ENCODE measurements around the gene SFI1.

The SFI1 gene

DNA sequence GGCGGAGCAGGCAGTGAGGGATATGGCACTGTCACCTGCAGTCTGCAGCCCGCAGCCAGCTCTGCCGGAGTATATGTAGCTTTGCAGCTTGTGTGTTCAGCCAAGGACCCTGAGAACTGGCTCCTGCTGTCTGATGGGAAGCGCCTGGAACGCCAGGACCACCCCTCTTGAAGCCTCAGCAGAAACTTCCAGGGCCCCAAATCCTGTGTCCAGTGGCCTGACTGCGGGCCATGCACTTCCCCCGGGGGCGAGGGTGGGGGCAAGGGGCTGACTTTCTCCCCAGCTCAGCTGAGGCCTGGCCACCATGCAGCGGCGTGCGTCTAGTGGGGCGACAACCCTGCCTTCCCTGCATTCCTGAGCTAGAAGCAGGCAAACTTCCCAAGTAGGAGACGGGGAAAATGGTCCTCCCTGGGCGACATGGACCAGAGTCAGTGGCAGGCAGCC is 133.4 kb downstream of the SFI1 start:
- peaks cover 29% of the 10 kb centered on the region for H3K4me1 ChIP-seq (ENCODE audit: insufficient read depth, low read length)
- H3K36me3 ChIP-seq (ENCODE audit: insufficient read depth, low read length): no peaks in the 10 kb centered on the region; the same call in 1 of the 2 replicates
- H3K4me3 ChIP-seq (ENCODE audit: low read length): peak overlapping the region; percentile 92
- 54% methylated on average over 14 of the region's 14 CpGs for WGBS
- H3K27ac ChIP-seq (ENCODE audit: low read depth, low read length): peak overlapping the region; percentile 55
- H3K9ac ChIP-seq (ENCODE audit: low read depth, low read length): peak overlapping the region; percentile 86
- no peaks in the 10 kb centered on the region for H3K27me3 ChIP-seq (ENCODE audit: insufficient read depth, low read length)
- no peaks in the 10 kb centered on the region for H3K9me3 ChIP-seq (ENCODE audit: insufficient read depth, low read depth, low read length)

DNA sequence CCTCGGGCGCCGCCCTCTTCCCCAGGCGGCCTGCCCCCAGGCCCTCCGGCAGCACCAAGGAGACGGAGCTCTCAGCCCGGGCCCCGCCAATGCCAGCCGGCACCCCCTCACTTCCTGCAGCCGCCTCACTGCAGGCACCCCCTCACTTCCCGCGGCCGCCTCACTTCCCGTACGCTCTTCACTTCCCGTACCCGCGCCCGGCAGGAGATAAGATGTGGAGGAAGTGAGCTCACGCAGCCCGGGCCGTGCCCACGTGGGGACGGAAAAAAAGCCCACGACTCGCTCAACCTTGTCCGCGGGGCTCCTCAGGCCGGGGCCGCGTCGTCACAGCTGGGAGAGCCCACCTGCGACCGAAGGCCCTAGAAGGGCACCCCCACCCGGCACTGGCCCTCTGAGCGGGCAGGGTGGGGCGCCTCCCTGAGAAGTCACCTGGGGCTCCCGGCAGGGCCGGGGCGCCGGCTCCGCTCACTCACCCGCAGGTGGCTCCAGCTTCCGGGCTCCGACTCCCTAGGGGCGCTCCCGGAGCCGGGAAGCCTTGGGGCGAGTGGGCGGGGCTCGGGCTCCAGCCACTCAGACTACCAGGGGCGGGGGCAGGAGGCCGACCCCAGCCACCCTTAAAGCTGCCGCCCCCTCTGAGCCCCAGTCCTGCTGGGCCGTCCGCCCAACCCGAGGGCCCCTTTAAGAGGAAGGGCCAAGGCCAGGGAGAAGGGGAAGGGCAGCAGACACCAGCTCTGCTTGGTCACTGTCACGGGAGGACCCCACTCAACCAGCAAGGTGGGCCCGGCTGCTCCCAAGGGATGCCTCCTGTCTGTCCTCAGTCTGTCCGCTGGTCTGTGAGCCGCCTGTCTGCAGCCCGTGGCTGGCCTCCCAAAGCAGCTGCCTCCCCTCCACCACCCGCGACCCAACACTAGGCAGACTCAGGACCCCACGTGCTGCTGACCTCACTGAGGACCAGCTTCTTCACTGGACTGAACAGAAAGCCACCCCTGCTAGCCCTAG is 134.3 kb downstream of the SFI1 start:
- no peaks in the 10 kb centered on the region for H3K27me3 ChIP-seq (ENCODE audit: insufficient read depth, low read length)
- peak overlapping the region; percentile 77 for H3K27ac ChIP-seq (ENCODE audit: low read depth, low read length)
- WGBS: 2% methylated on average over 60 of the region's 65 CpGs
- H3K36me3 ChIP-seq (ENCODE audit: insufficient read depth, low read length): no peaks in the 10 kb centered on the region; the same call in 1 of the 2 replicates
- no peaks in the 10 kb centered on the region for H3K9me3 ChIP-seq (ENCODE audit: insufficient read depth, low read depth, low read length)
- H3K9ac ChIP-seq (ENCODE audit: low read depth, low read length): peak overlapping the region; percentile 86
- H3K4me3 ChIP-seq (ENCODE audit: low read length): peak overlapping the region; percentile 92
- H3K4me1 ChIP-seq (ENCODE audit: insufficient read depth, low read length): peaks cover 20% of the 10 kb centered on the region

- Histone ChIP-seq H3K27ac (ENCODE audit: low read depth, low read length) (no peak overlapping the region), H3K4me1 (ENCODE audit: insufficient read depth, low read length) (peaks cover 12% of the 10 kb centered on the region), H3K4me3 (ENCODE audit: low read length) (peak overlapping the region; percentile 92), H3K27me3 (ENCODE audit: insufficient read depth, low read length) (no peaks in the 10 kb centered on the region), H3K9ac (ENCODE audit: low read depth, low read length) (peak overlapping the region; percentile 86), H3K36me3 (ENCODE audit: insufficient read depth, low read length) (no peaks in the 10 kb centered on the region; the same call in 1 of the 2 replicates), H3K9me3 (ENCODE audit: insufficient read depth, low read depth, low read length) (no peaks in the 10 kb centered on the region)
- WGBS: 77% methylated on average over 9 of the region's 9 CpGs
These were observed 135.1 kb downstream of the SFI1 start for GRCh38 chr22:31631436-31631835.

- WGBS: 90% methylated on average over 13 of the region's 13 CpGs
- no peak overlapping the region for H3K9ac ChIP-seq (ENCODE audit: low read depth, low read length)
- H3K27ac ChIP-seq (ENCODE audit: low read depth, low read length): no peak overlapping the region
- H3K4me3 ChIP-seq (ENCODE audit: low read length): no peak overlapping the region
- H3K9me3 ChIP-seq (ENCODE audit: insufficient read depth, low read depth, low read length): no peaks in the 10 kb centered on the region
- H3K36me3 ChIP-seq (ENCODE audit: insufficient read depth, low read length): no peaks in the 10 kb centered on the region
- no peaks in the 10 kb centered on the region for H3K27me3 ChIP-seq (ENCODE audit: insufficient read depth, low read length)
- H3K4me1 ChIP-seq (ENCODE audit: insufficient read depth, low read length): peaks cover 6% of the 10 kb centered on the region
These were observed 139.4 kb downstream of the SFI1 start for GRCh38 chr22:31635638-31636306.

DNA sequence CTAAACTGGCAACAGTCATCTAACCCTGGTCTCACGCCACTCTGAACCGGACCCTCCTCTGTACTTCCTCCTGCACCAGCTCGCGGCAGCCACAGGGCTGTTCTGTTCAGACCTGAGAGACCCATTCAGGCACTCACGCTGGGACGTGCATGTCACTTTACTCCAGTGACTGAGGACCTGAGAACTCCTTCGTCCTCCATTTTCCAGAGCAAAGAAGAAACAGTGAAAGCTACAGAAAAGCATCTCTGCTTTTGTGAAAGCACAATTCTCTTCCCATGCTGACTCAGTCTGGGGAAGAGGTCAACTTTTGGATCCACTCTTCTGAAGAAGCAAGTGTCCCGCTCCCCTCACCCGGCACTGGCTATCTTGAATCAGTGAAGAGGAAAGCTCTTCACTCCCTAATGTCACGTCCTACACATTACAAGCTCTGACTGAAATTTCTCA is 141.1 kb downstream of the SFI1 start:
- whole genome bisulfite sequencing: 90% methylated on average over 10 of the region's 10 CpGs
- Histone ChIP-seq H3K4me3 (ENCODE audit: low read length) (no peak overlapping the region), H3K36me3 (ENCODE audit: insufficient read depth, low read length) (0 out of 2 replicates have a peak, but pooled peaks cover 4% of the 10 kb centered on the region), H3K27me3 (ENCODE audit: insufficient read depth, low read length) (no peaks in the 10 kb centered on the region), H3K9ac (ENCODE audit: low read depth, low read length) (no peak overlapping the region), H3K4me1 (ENCODE audit: insufficient read depth, low read length) (no peaks in the 10 kb centered on the region; the same call in 1 of the 2 replicates), H3K9me3 (ENCODE audit: insufficient read depth, low read depth, low read length) (no peaks in the 10 kb centered on the region), H3K27ac (ENCODE audit: low read depth, low read length) (peak overlapping the region; percentile 1; the same call in 1 of the 2 replicates)

DNA sequence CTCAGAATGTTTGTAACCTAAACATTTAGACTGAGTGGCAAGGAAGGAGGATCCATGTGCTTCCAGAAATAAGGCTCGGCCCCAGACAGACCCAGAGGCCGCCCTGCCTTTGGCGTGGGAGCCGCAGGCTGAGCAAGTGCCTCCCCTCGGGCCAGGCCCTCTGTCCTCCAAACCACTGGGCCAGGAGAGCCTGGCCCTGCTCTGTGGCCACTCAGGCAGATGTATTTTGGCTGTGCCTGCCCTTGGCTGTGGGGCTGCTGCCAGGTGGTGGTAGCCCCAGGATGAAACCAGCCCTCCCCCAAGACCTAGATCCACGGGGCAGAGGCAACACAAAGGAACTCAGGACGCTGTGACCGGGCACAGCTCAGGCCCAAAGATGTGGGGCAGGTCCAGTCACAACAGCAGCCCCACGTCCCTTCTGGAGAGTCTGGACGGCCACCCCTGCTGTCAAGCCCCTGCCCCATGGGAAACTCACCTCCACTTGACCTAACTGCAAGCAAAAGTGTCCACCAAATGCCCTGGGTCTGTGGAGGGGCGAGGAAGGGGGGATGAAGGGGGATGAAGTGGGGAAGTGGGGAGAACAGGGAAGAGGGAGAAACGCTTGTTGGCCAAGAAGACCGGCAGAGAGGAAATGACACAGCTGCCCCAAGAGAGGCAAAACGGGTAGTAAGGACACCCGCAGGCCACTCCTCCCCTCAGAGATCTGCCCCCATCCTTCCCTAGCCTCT is 141.7 kb downstream of the SFI1 start:
- H3K4me3 ChIP-seq (ENCODE audit: low read length): no peak overlapping the region
- 90% methylated on average over 15 of the region's 15 CpGs for WGBS
- no peaks in the 10 kb centered on the region for H3K27me3 ChIP-seq (ENCODE audit: insufficient read depth, low read length)
- no peak overlapping the region for H3K9ac ChIP-seq (ENCODE audit: low read depth, low read length)
- no peaks in the 10 kb centered on the region; the same call in 1 of the 2 replicates for H3K4me1 ChIP-seq (ENCODE audit: insufficient read depth, low read length)
- H3K36me3 ChIP-seq (ENCODE audit: insufficient read depth, low read length): peaks cover 7% of the 10 kb centered on the region; the same call in 1 of the 2 replicates
- peak overlapping the region; percentile 1; the same call in 1 of the 2 replicates for H3K27ac ChIP-seq (ENCODE audit: low read depth, low read length)
- H3K9me3 ChIP-seq (ENCODE audit: insufficient read depth, low read depth, low read length): no peaks in the 10 kb centered on the region

DNA sequence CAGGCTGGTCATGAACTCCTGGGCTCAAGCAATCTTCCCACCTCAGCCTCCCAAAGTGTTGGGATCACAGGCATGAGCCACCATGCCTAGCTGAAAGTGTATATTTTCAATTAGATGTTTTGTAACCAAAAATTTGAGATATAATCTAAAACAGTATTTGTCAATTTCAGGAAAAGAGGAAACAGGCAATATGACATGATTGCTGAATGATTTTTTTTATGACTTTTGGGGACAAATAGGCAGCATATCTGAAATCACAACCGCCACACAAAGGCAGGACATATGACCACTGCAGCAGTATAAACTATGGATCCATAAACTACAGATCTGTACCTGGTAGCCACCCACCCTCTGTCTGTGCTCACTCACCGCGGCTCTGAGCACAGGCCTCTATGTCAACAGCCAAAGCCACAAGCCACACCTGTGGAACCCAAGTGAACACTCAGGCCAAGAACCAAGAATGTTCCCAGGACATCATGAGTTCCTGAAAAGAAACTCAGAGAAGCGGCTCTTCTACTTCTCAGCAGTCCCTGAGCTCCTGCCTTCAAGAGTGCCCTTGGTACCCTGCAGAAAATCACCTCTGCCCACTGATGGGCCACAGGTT is 143.2 kb downstream of the SFI1 start:
- Histone ChIP-seq H3K27ac (ENCODE audit: low read depth, low read length) (no peak overlapping the region), H3K9me3 (ENCODE audit: insufficient read depth, low read depth, low read length) (no peaks in the 10 kb centered on the region), H3K36me3 (ENCODE audit: insufficient read depth, low read length) (peaks cover 13% of the 10 kb centered on the region; the same call in 1 of the 2 replicates), H3K4me3 (ENCODE audit: low read length) (no peak overlapping the region), H3K4me1 (ENCODE audit: insufficient read depth, low read length) (no peaks in the 10 kb centered on the region; the same call in 1 of the 2 replicates), H3K9ac (ENCODE audit: low read depth, low read length) (no peak overlapping the region), H3K27me3 (ENCODE audit: insufficient read depth, low read length) (no peaks in the 10 kb centered on the region)
- WGBS: 94% methylated on average over 4 of the region's 4 CpGs

DNA sequence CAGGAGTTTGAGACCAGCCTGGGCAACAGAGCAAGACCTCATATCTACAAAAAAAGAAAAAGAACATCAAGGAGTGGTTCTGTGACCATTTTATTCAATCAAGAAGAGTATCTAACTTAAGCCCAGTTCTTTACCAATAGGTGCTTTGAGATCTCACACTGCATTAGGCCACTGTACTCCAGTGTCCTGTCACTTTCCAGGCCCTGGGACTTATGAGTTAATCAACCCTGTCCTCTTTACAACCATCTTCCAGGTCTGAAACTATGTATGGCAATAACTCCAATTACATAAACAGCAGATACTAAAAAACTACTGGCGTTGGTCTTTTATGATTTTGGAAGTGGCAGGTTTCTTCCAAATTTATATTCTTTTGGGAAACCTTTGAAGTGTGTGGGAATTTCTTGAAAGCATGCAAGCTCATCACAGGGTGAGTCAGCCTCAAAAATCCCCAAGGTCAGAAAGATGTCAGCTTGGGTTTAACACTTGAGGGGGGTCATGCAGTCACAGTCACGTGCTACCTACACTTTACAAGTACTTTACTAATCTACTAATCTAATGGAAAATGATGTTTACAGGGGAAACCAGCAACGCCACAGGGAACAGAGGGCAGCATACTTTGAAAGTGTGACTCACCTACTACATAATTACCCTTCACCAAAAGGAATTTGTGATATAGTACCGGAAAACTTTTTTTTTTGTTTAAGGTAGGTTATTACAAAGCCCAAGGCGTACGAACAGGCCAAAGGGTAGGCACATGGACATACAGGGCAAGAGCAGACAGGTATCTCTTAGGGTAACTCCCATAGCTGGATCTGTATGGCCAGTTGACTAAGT is 150.1 kb downstream of the SFI1 start:
- H3K4me3 ChIP-seq (ENCODE audit: low read length): no peak overlapping the region
- H3K9me3 ChIP-seq (ENCODE audit: insufficient read depth, low read depth, low read length): no peaks in the 10 kb centered on the region
- H3K27ac ChIP-seq (ENCODE audit: low read depth, low read length): peak overlapping the region; percentile 84; the same call in 1 of the 2 replicates
- H3K27me3 ChIP-seq (ENCODE audit: insufficient read depth, low read length): no peaks in the 10 kb centered on the region
- H3K4me1 ChIP-seq (ENCODE audit: insufficient read depth, low read length): peaks cover 15% of the 10 kb centered on the region
- H3K36me3 ChIP-seq (ENCODE audit: insufficient read depth, low read length): peaks cover 56% of the 10 kb centered on the region
- 80% methylated on average over 4 of the region's 6 CpGs for WGBS
- no peak overlapping the region; the same call in 1 of the 2 replicates for H3K9ac ChIP-seq (ENCODE audit: low read depth, low read length)

DNA sequence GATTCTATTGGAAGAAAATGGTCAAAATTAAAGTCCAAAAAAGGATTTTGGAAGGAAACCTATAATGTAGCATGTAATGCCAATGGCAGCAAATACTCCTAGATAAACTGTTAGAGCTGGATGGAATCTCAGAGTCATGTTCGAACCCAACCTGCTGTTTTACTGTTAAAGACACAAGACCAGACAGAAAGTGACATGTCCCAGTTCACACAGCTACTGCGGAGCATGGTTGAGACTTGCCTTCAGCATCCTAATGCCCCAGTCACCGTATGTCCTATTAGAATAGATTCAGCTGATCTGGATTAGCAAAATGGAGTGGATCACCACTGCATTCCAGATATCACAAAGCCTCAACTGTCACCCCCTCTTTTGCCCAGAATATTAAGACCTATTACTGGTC is 150.7 kb downstream of the SFI1 start:
- peaks cover 15% of the 10 kb centered on the region for H3K4me1 ChIP-seq (ENCODE audit: insufficient read depth, low read length)
- H3K9ac ChIP-seq (ENCODE audit: low read depth, low read length): no peak overlapping the region; the same call in 1 of the 2 replicates
- no peak overlapping the region for H3K4me3 ChIP-seq (ENCODE audit: low read length)
- H3K27me3 ChIP-seq (ENCODE audit: insufficient read depth, low read length): no peaks in the 10 kb centered on the region
- peaks cover 53% of the 10 kb centered on the region for H3K36me3 ChIP-seq (ENCODE audit: insufficient read depth, low read length)
- WGBS: 92% methylated on average over 3 of the region's 3 CpGs
- no peaks in the 10 kb centered on the region for H3K9me3 ChIP-seq (ENCODE audit: insufficient read depth, low read depth, low read length)
- H3K27ac ChIP-seq (ENCODE audit: low read depth, low read length): peak overlapping the region; percentile 84; the same call in 1 of the 2 replicates

Measured in HUES64 (cell line).